Liver (tissue), 9 donors: ENCODE data around the gene PALS2. TPM values are rescaled to one million over a fixed set of nuclear protein-coding genes. Genes with fewer than 3 reads are reported as not detected.

Experiments
- DNase-seq: peaks from one replicate; pipeline ENCODE4 v3.0.0-alpha.2; 2017; ENCODE audit warnings: low spot score
- H3K27ac ChIP-seq, 2 donors: one replicate each; pipeline ENCODE4 v1.7.0; 2013; ENCODE audit warnings: inconsistent platforms in 2 of 2, low read length in 2 of 2, control low read depth in 1 of 2, low read depth in 1 of 2, mild to moderate bottlenecking in 1 of 2
- H3K27me3 ChIP-seq, 4 donors: one replicate each; pipeline versions ENCODE4 v1.6.1 to v1.7.0; 2013; ENCODE audit warnings: low read length in 3 of 4, inconsistent platforms in 1 of 4, mild to moderate bottlenecking in 1 of 4, moderate library complexity in 1 of 4; ENCODE audit not compliant: control insufficient read depth in 4 of 4, insufficient read depth in 4 of 4
- H3K36me3 ChIP-seq, 4 donors: one replicate each; pipeline versions ENCODE4 v1.6.1 to v1.7.0; 2013; ENCODE audit warnings: low read length in 3 of 4, mild to moderate bottlenecking in 3 of 4, low read depth in 1 of 4, moderate library complexity in 1 of 4; ENCODE audit not compliant: control insufficient read depth in 4 of 4, insufficient read depth in 3 of 4
- H3K4me1 ChIP-seq, 4 donors: one replicate each; pipeline versions ENCODE4 v1.6.1 to v1.7.0; 2013; ENCODE audit warnings: low read length in 3 of 4, mild to moderate bottlenecking in 3 of 4, moderate library complexity in 1 of 4; ENCODE audit not compliant: control insufficient read depth in 4 of 4, insufficient read depth in 4 of 4
- H3K4me3 ChIP-seq, 3 donors: one replicate each; pipeline versions ENCODE4 v1.6.1 to v1.7.0; 2013; ENCODE audit warnings: low read length in 3 of 3, control low read depth in 1 of 3, low read depth in 1 of 3, mild to moderate bottlenecking in 1 of 3
- H3K9ac ChIP-seq, 2 donors: one replicate each; pipeline ENCODE4 v1.7.0; 2013; ENCODE audit warnings: low read length in 2 of 2, mild to moderate bottlenecking in 2 of 2, moderate library complexity in 2 of 2, control low read depth in 1 of 2, low read depth in 1 of 2
- H3K9me3 ChIP-seq, 4 donors: one replicate each; pipeline versions ENCODE4 v1.6.1 to v1.7.0; 2013; ENCODE audit warnings: low read length in 3 of 4; ENCODE audit not compliant: control insufficient read depth in 4 of 4
- ATF3 ChIP-seq: IDR thresholded peaks from 2 replicates; pipeline ENCODE4 v1.6.1; 2016; ENCODE audit warnings: antibody characterized with exemption
- CTCF ChIP-seq: fragments of 150-350 bp; IDR thresholded peaks from 2 replicates; pipeline ENCODE4 v1.5.1; 2017; ENCODE audit warnings: improper control_type of control experiment, low read depth, low read length; ENCODE audit not compliant: missing input control
- EGR1 ChIP-seq, 2 donors: IDR thresholded peaks; 2 replicates each; pipeline ENCODE4 v1.6.1; 2016 to 2018; ENCODE audit warnings: antibody characterized with exemption in 2 of 2, low read depth in 2 of 2
- FOXA2 ChIP-seq: IDR thresholded peaks from 2 replicates; pipeline ENCODE4 v1.6.1; 2016; ENCODE audit warnings: antibody characterized with exemption
- GABPA ChIP-seq, 2 donors: IDR thresholded peaks in 1 of 2; conservative IDR thresholded peaks in 1 of 2; 2 replicates each; pipeline ENCODE4 v1.6.1; 2016; ENCODE audit warnings: antibody characterized with exemption in 2 of 2, mild to moderate bottlenecking in 1 of 2, moderate library complexity in 1 of 2
- HNF4A ChIP-seq, 2 donors: conservative IDR thresholded peaks; 2 replicates each; pipeline ENCODE4 v1.6.1; 2016; ENCODE audit warnings: antibody characterized with exemption in 2 of 2, mild to moderate bottlenecking in 2 of 2
- HNF4G ChIP-seq: IDR thresholded peaks from 2 replicates; pipeline ENCODE4 v1.6.1; 2016; ENCODE audit warnings: antibody characterized with exemption
- JUND ChIP-seq, 2 donors: IDR thresholded peaks; 2 replicates each; pipeline ENCODE4 v1.6.1; 2016; ENCODE audit warnings: antibody characterized with exemption in 2 of 2
- MAX ChIP-seq: IDR thresholded peaks from 2 replicates; pipeline ENCODE4 v1.6.1; 2016; ENCODE audit warnings: antibody characterized with exemption
- NR2F2 ChIP-seq: IDR thresholded peaks from 2 replicates; pipeline ENCODE4 v1.6.1; 2016; ENCODE audit warnings: antibody characterized with exemption
- RAD21 ChIP-seq, 2 donors: IDR thresholded peaks; 2 replicates each; pipeline ENCODE4 v1.6.1; 2016; ENCODE audit warnings: antibody characterized with exemption in 2 of 2, mild to moderate bottlenecking in 2 of 2
- REST ChIP-seq: IDR thresholded peaks from 2 replicates; pipeline ENCODE4 v1.6.1; 2016; ENCODE audit warnings: antibody characterized with exemption, mild to moderate bottlenecking
- RXRA ChIP-seq, 2 donors: IDR thresholded peaks; 2 replicates each; pipeline ENCODE4 v1.6.1; 2017 to 2018; ENCODE audit warnings: antibody characterized with exemption in 2 of 2, mild to moderate bottlenecking in 1 of 2
- SP1 ChIP-seq: IDR thresholded peaks from 2 replicates; pipeline ENCODE4 v1.6.1; 2018; ENCODE audit warnings: antibody characterized with exemption, mild to moderate bottlenecking
- WGBS: extraction: QIAGEN DNeasy Blood & Tissue Kit; methylation state at CpG from one replicate; pipeline ENCODE4 v1.1.7; 2013; 5-methylcytosine and 5-hydroxymethylcytosine counted together
- polyA plus RNA-seq, 2 donors: library from polyadenylated mRNA; stranded (reverse) in 1 of 2; unstranded in 1 of 2; fragments of 200-250 nt in 1 of 2; fragments of >200 nt in 1 of 2; fragmentation: Nextera tagmentation in 1 of 2; extraction: Ambion mirVana in 1 of 2; gene quantifications; one replicate each; pipeline versions ENCODE4 v1.2.1 to v1.2.3, GENCODE V29; 2013 to 2015
- total RNA-seq, 2 donors: library from RNA; depleted of rRNA; stranded (reverse); fragments of >200 nt; gene quantifications; one replicate each; pipeline ENCODE4 v1.2.3, GENCODE V29; 2014
- donor health status: healthy.
- donor health status: healthy.
- donor health status: healthy.
- donor health status: healthy.
- donor health status: healthy.

PALS2 gene
- total and polyA plus RNA-seq, 4 donors, result 6.0 to 10.5 (median 8.9) TPM

- Histone ChIP-seq H3K9ac (no peak overlapping the region), H3K27me3 (no peaks in the 10 kb centered on the region), H3K4me1 (peaks cover 0 to 4% (median 0%) of the 10 kb centered on the region in 4 donors), H3K4me3 (no peak overlapping the region), H3K36me3 (no peaks in the 10 kb centered on the region), H3K9me3 (no peaks in the 10 kb centered on the region), H3K27ac (no peak overlapping the region)
- TF ChIP-seq RXRA (IDR thresholded peaks at IDR 0.05) (no peak), FOXA2 (no peak), SP1 (no peak), CTCF (no peak), MAX (no peak), NR2F2 (no peak), ATF3 (no peak), RAD21 (IDR thresholded peaks at IDR 0.05) (no peak), REST (no peak), GABPA (IDR thresholded peaks at IDR 0.05 in 1 of 2, conservative IDR thresholded peaks at IDR 0.05 in 1 of 2) (no peak), HNF4A (conservative IDR thresholded peaks at IDR 0.05) (no peak), JUND (IDR thresholded peaks at IDR 0.05) (no peak), EGR1 (IDR thresholded peaks at IDR 0.05; ENCODE audit: low read depth in 2 of 2) (no peak)
- 87% methylated on average over 2 of the region's 2 CpGs for WGBS
- DNase-seq, result no peak
Measured at GRCh38 chr7:24609059-24609458, 35.8 kb downstream of the PALS2 start.

GRCh38 chr7:24609570-24609969 is 36.3 kb downstream of the PALS2 start:
- H3K27me3 ChIP-seq, result no peaks in the 10 kb centered on the region
- no peaks in the 10 kb centered on the region for H3K36me3 ChIP-seq
- no peak overlapping the region for H3K27ac ChIP-seq
- H3K4me3 ChIP-seq, result no peak overlapping the region
- peaks cover 0 to 4% (median 0%) of the 10 kb centered on the region in 4 donors for H3K4me1 ChIP-seq
- no peak for DNase-seq
- 93% methylated on average over 2 of the region's 2 CpGs for WGBS
- TF ChIP-seq JUND (IDR thresholded peaks at IDR 0.05) (no peak), RAD21 (IDR thresholded peaks at IDR 0.05) (no peak), MAX (no peak), RXRA (IDR thresholded peaks at IDR 0.05) (no peak), GABPA (IDR thresholded peaks at IDR 0.05 in 1 of 2, conservative IDR thresholded peaks at IDR 0.05 in 1 of 2) (no peak), HNF4G (no peak), CTCF (no peak), NR2F2 (no peak), SP1 (no peak), FOXA2 (no peak)
- no peak overlapping the region for H3K9ac ChIP-seq
- H3K9me3 ChIP-seq, result no peaks in the 10 kb centered on the region
